GM23338 (cell line): ENCODE results near the gene DNAJC15. TPM values are rescaled to one million over a fixed set of nuclear protein-coding genes. Genes with fewer than 3 reads are reported as not detected.

Experiments used
- ATAC-seq: fragments of 200-7000 bp; cut with Tn5 transposase; 3 replicates; pipeline ENCODE4 v1.9.1; 2020
- DNase-seq: peaks from one replicate; pipeline ENCODE4 v3.0.0-alpha.2; 2015; ENCODE audit warnings: low spot score
- H2AFZ ChIP-seq: fragments of 200-600 bp; sonication (generic); 2 replicates; pipeline ENCODE4 v1.8.0; 2016; ENCODE audit warnings: antibody characterized with exemption, mild to moderate bottlenecking, moderate library complexity
- H3F3A ChIP-seq: fragments of 200-600 bp; sonication (generic); replicated peaks from 2 replicates; pipeline ENCODE4 v1.8.0; 2017; ENCODE audit warnings: antibody characterized with exemption, mixed run types, low read depth
- H3K27ac ChIP-seq: fragments of 200-600 bp; sonication (generic); 2 replicates; pipeline ENCODE4 v1.6.1; 2016; ENCODE audit warnings: low read depth
- H3K27me3 ChIP-seq: fragments of 200-600 bp; sonication (generic); 2 replicates; pipeline ENCODE4 v1.8.0; 2016; ENCODE audit warnings: mild to moderate bottlenecking, mixed run types, moderate library complexity; ENCODE audit not compliant: insufficient read depth
- H3K36me3 ChIP-seq: fragments of 200-600 bp; sonication (generic); 2 replicates; pipeline ENCODE4 v1.8.0; 2016; ENCODE audit warnings: mild to moderate bottlenecking; ENCODE audit not compliant: insufficient read depth
- H3K4me1 ChIP-seq: fragments of 200-600 bp; sonication (generic); 2 replicates; pipeline ENCODE4 v1.8.0; 2016; ENCODE audit warnings: mild to moderate bottlenecking, moderate library complexity; ENCODE audit not compliant: insufficient read depth
- H3K4me2 ChIP-seq: fragments of 200-600 bp; sonication (generic); 2 replicates; pipeline ENCODE4 v1.7.1; 2017; ENCODE audit warnings: mixed run types
- H3K4me3 ChIP-seq: fragments of 200-600 bp; sonication (generic); 2 replicates; pipeline ENCODE4 v1.6.1; 2016; ENCODE audit warnings: mixed run types
- H3K79me2 ChIP-seq: fragments of 200-600 bp; sonication (generic); replicated peaks from 2 replicates; pipeline ENCODE4 v1.8.0; 2017; ENCODE audit warnings: mild to moderate bottlenecking; ENCODE audit not compliant: insufficient read depth
- H3K9me2 ChIP-seq: fragments of 200-600 bp; sonication (generic); 2 replicates; pipeline ENCODE4 v1.8.0; 2017; ENCODE audit not compliant: insufficient read depth
- H4K20me1 ChIP-seq: fragments of 200-600 bp; sonication (generic); replicated peaks from 2 replicates; pipeline ENCODE4 v1.8.0; 2017; ENCODE audit warnings: mild to moderate bottlenecking; ENCODE audit not compliant: insufficient read depth
- H3K27ac Mint-ChIP-seq: 2 replicates; pipeline ENCODE4 v1.8.0; 2020; ENCODE audit warnings: inconsistent platforms, mild to moderate bottlenecking, moderate library complexity, mixed read lengths
- H3K27me3 Mint-ChIP-seq: 3 replicates; pipeline ENCODE4 v1.8.0; 2022; ENCODE audit warnings: low read depth, mild to moderate bottlenecking, moderate library complexity, mixed read lengths, inconsistent platforms; ENCODE audit not compliant: insufficient read depth, poor library complexity
- H3K36me3 Mint-ChIP-seq: 3 replicates; pipeline ENCODE4 v1.8.0; 2021; ENCODE audit warnings: low read depth, mild to moderate bottlenecking, inconsistent platforms, moderate library complexity, mixed read lengths
- H3K4me1 Mint-ChIP-seq: 3 replicates; pipeline ENCODE4 v1.8.0; 2020; ENCODE audit warnings: mild to moderate bottlenecking, inconsistent platforms, mixed read lengths
- H3K4me3 Mint-ChIP-seq: 3 replicates; pipeline ENCODE4 v1.8.0; 2021; ENCODE audit warnings: moderate library complexity, mild to moderate bottlenecking, inconsistent platforms, mixed read lengths
- H3K9me3 Mint-ChIP-seq: 3 replicates; pipeline ENCODE4 v1.8.0; 2020; ENCODE audit warnings: moderate library complexity, mild to moderate bottlenecking, inconsistent platforms, mixed read lengths
- CREB1 ChIP-seq: fragments of 250-450 bp; sonication (Bioruptor Pico); IDR thresholded peaks from 2 replicates; pipeline ENCODE4 v1.5.0; 2020; ENCODE audit warnings: low read depth, mild to moderate bottlenecking, moderate library complexity
- CTCF ChIP-seq, 2 experiments: fragments of 200-600 bp in 1 of 2; sonication (generic) in 1 of 2; conservative IDR thresholded peaks; 2 replicates each; pipeline versions ENCODE4 v1.5.1 to v1.6.1; 2016 to 2017; ENCODE audit warnings: antibody characterized with exemption in 2 of 2, low read depth in 2 of 2, mild to moderate bottlenecking in 2 of 2, moderate library complexity in 1 of 2
- ETS1 ChIP-seq: IDR thresholded peaks from 2 replicates; pipeline ENCODE4 v1.6.1; 2016; ENCODE audit warnings: antibody characterized with exemption
- EZH2 ChIP-seq: fragments of 200-600 bp; sonication (generic); IDR thresholded peaks from one replicate; pipeline ENCODE4 v1.8.0; 2017; ENCODE audit warnings: antibody characterized with exemption, mild to moderate bottlenecking, low read depth; ENCODE audit not compliant: unreplicated experiment
- JUNB ChIP-seq: IDR thresholded peaks from one replicate; pipeline ENCODE4 v1.6.1; 2016; ENCODE audit warnings: antibody characterized with exemption; ENCODE audit not compliant: unreplicated experiment
- NANOG ChIP-seq: IDR thresholded peaks from 2 replicates; pipeline ENCODE4 v1.6.1; 2016; ENCODE audit warnings: antibody characterized with exemption, borderline replicate concordance
- POLR2AphosphoS5 ChIP-seq: IDR thresholded peaks from 2 replicates; pipeline ENCODE4 v1.6.1; 2016; ENCODE audit warnings: antibody characterized with exemption, low read depth
- REST ChIP-seq: IDR thresholded peaks from one replicate; pipeline ENCODE4 v1.6.1; 2018; ENCODE audit warnings: antibody characterized with exemption; ENCODE audit not compliant: unreplicated experiment
- STAT1 ChIP-seq: IDR thresholded peaks from one replicate; pipeline ENCODE4 v1.6.1; 2016; ENCODE audit warnings: antibody characterized with exemption; ENCODE audit not compliant: unreplicated experiment
- ZNF331 ChIP-seq: fragments of 250-450 bp; sonication (Bioruptor Pico); IDR thresholded peaks from 2 replicates; pipeline ENCODE4 v1.5.0; 2020; ENCODE audit warnings: low read depth, mild to moderate bottlenecking, moderate library complexity
- polyA plus RNA-seq: library from polyadenylated mRNA; unstranded; fragments of >200 nt; fragmentation: Nextera tagmentation; extraction: Ambion mirVana; gene quantifications from 2 replicates; pipeline ENCODE4 v1.2.1, GENCODE V29; 2016
- total RNA-seq: library from RNA; depleted of rRNA; stranded (reverse); fragments of >200 nt; shearing (Covaris generic); gene quantifications from 2 replicates; pipeline ENCODE4 v1.2.3, GENCODE V29; 2014

The DNAJC15 gene
- total and polyA plus RNA-seq, 2 experiments from 2014 or later = 11.4 to 80.4 TPM

DNA sequence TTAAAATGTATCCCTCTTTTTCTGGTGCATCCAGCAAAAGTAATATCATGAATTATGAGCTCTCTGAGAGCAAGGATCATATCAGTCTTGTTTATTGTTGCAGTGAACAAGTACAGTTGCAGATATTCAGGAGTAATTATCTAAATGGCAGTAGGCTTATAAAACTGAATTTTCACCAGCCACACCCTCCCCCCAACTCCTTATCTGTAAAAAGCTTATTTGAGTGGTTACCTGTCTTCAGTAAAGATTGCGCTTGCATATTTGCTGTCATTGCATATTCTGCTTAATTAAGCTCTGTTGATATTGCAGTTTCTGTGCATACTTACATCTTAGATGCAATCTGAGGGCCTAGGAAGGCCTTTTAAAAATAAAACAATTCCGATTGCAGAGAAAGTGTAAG lies 87.3 kb downstream of the DNAJC15 start:
- H3K4me2 ChIP-seq = no peak overlapping the region
- no peaks in the 10 kb centered on the region for H3F3A ChIP-seq
- H3K27ac Mint-ChIP-seq = no peak overlapping the region
- H3K9me2 ChIP-seq = no peaks in the 10 kb centered on the region
- H3K4me3 Mint-ChIP-seq = no peak overlapping the region
- ATAC-seq (no peak), DNase-seq (no peak)
- no peaks in the 10 kb centered on the region for H3K4me1 ChIP-seq
- no peak for TF ChIP-seq STAT1
- no peak for TF ChIP-seq POLR2AphosphoS5
- no peak for TF ChIP-seq ZNF331 (CRISPR knock-in tag)
- TF ChIP-seq EZH2 = no peak
- TF ChIP-seq NANOG = no peak
- TF ChIP-seq JUNB = no peak
- H3K9me3 Mint-ChIP-seq = no peaks in the 10 kb centered on the region
- H3K27me3 Mint-ChIP-seq = no peaks in the 10 kb centered on the region
- H3K4me1 Mint-ChIP-seq = peaks cover 7% of the 10 kb centered on the region; the same call in 1 of the 3 replicates
- no peak overlapping the region for H3K4me3 ChIP-seq
- no peaks in the 10 kb centered on the region for H3K79me2 ChIP-seq
- no peaks in the 10 kb centered on the region for H4K20me1 ChIP-seq
- no peaks in the 10 kb centered on the region for H3K27me3 ChIP-seq
- H3K36me3 Mint-ChIP-seq = no peaks in the 10 kb centered on the region
- no peak overlapping the region for H3K27ac ChIP-seq
- H2AFZ ChIP-seq = no peak overlapping the region
- H3K36me3 ChIP-seq = no peaks in the 10 kb centered on the region

GRCh38 chr13:43111559-43112400 lies 88.4 kb downstream of the DNAJC15 start:
- Histone ChIP-seq H3K4me1 (no peaks in the 10 kb centered on the region), H3K36me3 (no peaks in the 10 kb centered on the region), H3K27me3 (no peaks in the 10 kb centered on the region), H3K27ac (no peak overlapping the region), H2AFZ (no peak overlapping the region), H3K9me2 (no peaks in the 10 kb centered on the region; the same call in 1 of the 2 replicates), H4K20me1 (no peaks in the 10 kb centered on the region), H3K4me3 (no peak overlapping the region), H3K4me2 (no peak overlapping the region), H3K79me2 (no peaks in the 10 kb centered on the region), H3F3A (no peaks in the 10 kb centered on the region)
- no peaks in the 10 kb centered on the region for H3K36me3 Mint-ChIP-seq
- DNase-seq = no peak
- no peak overlapping the region for H3K4me3 Mint-ChIP-seq
- H3K9me3 Mint-ChIP-seq = no peaks in the 10 kb centered on the region
- no peak overlapping the region for H3K27ac Mint-ChIP-seq
- no peaks in the 10 kb centered on the region for H3K27me3 Mint-ChIP-seq
- H3K4me1 Mint-ChIP-seq = peaks cover 7% of the 10 kb centered on the region; the same call in 1 of the 3 replicates
- ATAC-seq = no peak
- TF ChIP-seq JUNB (no peak), CTCF (conservative IDR thresholded peaks at IDR 0.05; ENCODE audit: low read depth in 2 of 2) (no peak), ZNF331 (CRISPR knock-in tag) (no peak), POLR2AphosphoS5 (no peak), EZH2 (no peak), ETS1 (no peak), NANOG (no peak), CREB1 (CRISPR knock-in tag) (no peak), REST (no peak)
